Astrocyte (in vitro differentiated cells and primary cell): ENCODE data around the gene TH.

Experiments used
- CTCF ChIP-seq: IDR thresholded peaks from 2 replicates; pipeline ENCODE4 v1.5.1; 2011; ENCODE audit warnings: low read depth, mild to moderate bottlenecking, inconsistent platforms, low read length, moderate library complexity; ENCODE audit not compliant: insufficient read depth
- EZH2 ChIP-seq: IDR thresholded peaks from 2 replicates; pipeline ENCODE4 v1.6.1; 2012; ENCODE audit warnings: mild to moderate bottlenecking, low read length, inconsistent platforms; ENCODE audit not compliant: insufficient read depth

- no peak for TF ChIP-seq CTCF
- no peak for TF ChIP-seq EZH2
Observed at GRCh38 chr11:2142300-2142759, 29.3 kb downstream of the TH start.
